ENCODE data around the gene SEC24B.

- TF ChIP-seq JUND (IDR thresholded peaks at IDR 0.05) (no peak), FOXA1 (IDR thresholded peaks at IDR 0.05) (no peak), SP1 (IDR thresholded peaks at IDR 0.05) (peak; percentile 3), CTCF (IDR thresholded peaks at IDR 0.05; ENCODE audit: low read depth, low read length, missing input control) (peak; percentile 88), HNF4A (conservative IDR thresholded peaks at IDR 0.05) (no peak), ZBTB33 (IDR thresholded peaks at IDR 0.05) (no peak), MAX (IDR thresholded peaks at IDR 0.05) (no peak)
Measured at GRCh38 chr4:109433205-109434006, at the start of gene SEC24B.

Data from liver (tissue), 3 donors.